Heart left ventricle (tissue), 13 donors: ENCODE data around the gene SH3GL3.

ENCODE experiments used
- POLR2A ChIP-seq, 2 donors: fragments of 450-650 bp; IDR thresholded peaks; one replicate each; pipeline ENCODE4 v1.6.1; 2017; ENCODE audit warnings: antibody characterized with exemption in 2 of 2, mild to moderate bottlenecking in 2 of 2, moderate library complexity in 2 of 2
- TF ChIP-seq, protein P1 (sequence below), 12 donors: fragments of 200-600 bp; sonication (generic) in 4 of 12; IDR thresholded peaks; one replicate each; pipeline versions ENCODE4 v1.5.0 to v1.8.0; 2018 to 2022; ENCODE audit warnings: antibody characterized with exemption in 12 of 12, mild to moderate bottlenecking in 5 of 12
- donor health status: ischemic (EF 13 %, LVEDD 7.1; RV severe dilation, severe dysfunction).
- donor health status: DM: no; HTN: yes; CAD: no.
- donor health status: DM: no; HTN: no; CAD: no.
- donor health status: ischemic (EF 25% LVEDD 6.9; RV normal size, moderate dysfunction).
- donor health status: ischemic (EF 25% LVEDD 5.7; RV mildly dilated, moderate dysfunction).
- donor health status: ischemic (EF 35%, LVEDD 5.7; RV mildly dilated, moderate dysfunction).
- donor health status: nonischemic (EF 11% LVEDD 7.7; RV severe dilation, severe dysfunction).
- donor health status: DM: yes; HTN: yes; CAD: no.
- donor health status: PGD.
- donor health status: ischemic (EF 29% LVEDD 5.4; RV normal size, mild dysfunction).
- donor health status: nonischemic (EF 23%, LVEDD 6.1; RV moderate dilation, normal function).

DNA sequence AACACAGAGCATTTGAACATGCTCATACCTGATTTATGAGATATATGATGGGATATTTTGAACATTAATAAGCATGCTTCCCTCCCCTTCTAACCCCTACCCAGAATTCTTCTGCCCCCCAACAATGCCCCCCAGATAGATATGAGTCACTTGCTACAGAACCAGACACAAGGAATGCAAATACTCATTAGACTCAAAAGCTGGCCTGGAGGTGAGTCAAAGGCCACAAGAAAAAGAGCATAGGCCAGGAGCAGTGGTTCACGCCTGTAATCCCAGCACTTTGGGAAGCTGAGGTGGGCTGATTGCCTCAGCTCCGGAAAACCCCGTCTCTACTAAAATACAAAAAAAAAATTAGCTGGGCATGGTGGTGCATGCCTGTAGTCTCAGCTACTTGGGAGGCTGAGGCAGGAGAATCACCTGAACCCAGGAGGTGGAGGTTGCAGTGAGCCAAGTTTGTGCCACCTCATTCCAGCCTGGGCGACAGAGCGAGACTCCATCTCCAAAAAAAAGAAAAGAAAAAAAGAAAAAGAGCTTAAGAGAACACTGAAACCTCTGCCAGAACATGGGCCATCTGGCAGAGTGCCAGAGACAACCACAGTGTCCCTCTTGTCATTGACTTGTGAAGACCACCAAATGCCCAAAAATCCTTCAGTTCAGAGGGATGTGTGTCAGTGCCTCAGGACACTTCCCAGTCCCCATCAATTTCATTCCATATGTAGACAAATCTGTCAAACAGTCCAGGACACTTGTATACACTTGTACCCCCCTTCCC lies 3.9 kb upstream of the SH3GL3 start:
- no peak for TF ChIP-seq POLR2A (IDR thresholded peaks at IDR 0.05)
- TF ChIP-seq, protein P1, sequence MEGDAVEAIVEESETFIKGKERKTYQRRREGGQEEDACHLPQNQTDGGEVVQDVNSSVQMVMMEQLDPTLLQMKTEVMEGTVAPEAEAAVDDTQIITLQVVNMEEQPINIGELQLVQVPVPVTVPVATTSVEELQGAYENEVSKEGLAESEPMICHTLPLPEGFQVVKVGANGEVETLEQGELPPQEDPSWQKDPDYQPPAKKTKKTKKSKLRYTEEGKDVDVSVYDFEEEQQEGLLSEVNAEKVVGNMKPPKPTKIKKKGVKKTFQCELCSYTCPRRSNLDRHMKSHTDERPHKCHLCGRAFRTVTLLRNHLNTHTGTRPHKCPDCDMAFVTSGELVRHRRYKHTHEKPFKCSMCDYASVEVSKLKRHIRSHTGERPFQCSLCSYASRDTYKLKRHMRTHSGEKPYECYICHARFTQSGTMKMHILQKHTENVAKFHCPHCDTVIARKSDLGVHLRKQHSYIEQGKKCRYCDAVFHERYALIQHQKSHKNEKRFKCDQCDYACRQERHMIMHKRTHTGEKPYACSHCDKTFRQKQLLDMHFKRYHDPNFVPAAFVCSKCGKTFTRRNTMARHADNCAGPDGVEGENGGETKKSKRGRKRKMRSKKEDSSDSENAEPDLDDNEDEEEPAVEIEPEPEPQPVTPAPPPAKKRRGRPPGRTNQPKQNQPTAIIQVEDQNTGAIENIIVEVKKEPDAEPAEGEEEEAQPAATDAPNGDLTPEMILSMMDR (IDR thresholded peaks at IDR 0.05): no peak
